HepG2 (cell line): Measurements from ENCODE around the gene IGF2BP3. TPM values are rescaled to one million over a fixed set of nuclear protein-coding genes. Genes with fewer than 3 reads are reported as not detected.

Experiments used
- ATF5 ChIP-seq: sonication (generic); formaldehyde crosslinking; IDR thresholded peaks from 2 replicates; pipeline ENCODE4 v1.4.0; 2020; ENCODE audit warnings: mild to moderate bottlenecking, low read depth, missing genetic modification reagents
- CREM ChIP-seq, 2 experiments: sonication (generic) in 1 of 2; formaldehyde crosslinking in 1 of 2; IDR thresholded peaks; 2 replicates each; pipeline versions ENCODE4 v1.4.0 to v1.6.1; 2016 to 2020; ENCODE audit warnings: antibody characterized with exemption in 1 of 2, mild to moderate bottlenecking in 1 of 2, missing genetic modification reagents in 1 of 2
- DNMT1 ChIP-seq: sonication (generic); formaldehyde crosslinking; IDR thresholded peaks from 2 replicates; pipeline ENCODE4 v1.5.1; 2020; ENCODE audit warnings: mild to moderate bottlenecking, missing genetic modification reagents
- ELF1 ChIP-seq: sonication (generic); formaldehyde crosslinking; IDR thresholded peaks from 2 replicates; pipeline ENCODE4 v1.4.0; 2020; ENCODE audit warnings: missing genetic modification reagents
- FOXM1 ChIP-seq: sonication (generic); formaldehyde crosslinking; IDR thresholded peaks from 2 replicates; pipeline ENCODE4 v1.5.0; 2020; ENCODE audit warnings: missing genetic modification reagents
- FOXP1 ChIP-seq, 2 experiments: fragments of 450-650 bp in 1 of 2; IDR thresholded peaks; 2 replicates each; pipeline ENCODE4 v1.6.1; 2017 to 2018; ENCODE audit warnings: antibody characterized with exemption in 1 of 2
- GTF3A ChIP-seq: sonication (generic); formaldehyde crosslinking; conservative IDR thresholded peaks from 2 replicates; pipeline ENCODE4 v1.4.0; 2020; ENCODE audit warnings: mild to moderate bottlenecking, missing genetic modification reagents
- HOXA9 ChIP-seq: sonication (generic); formaldehyde crosslinking; IDR thresholded peaks from 2 replicates; pipeline ENCODE4 v1.8.1; 2022; ENCODE audit warnings: missing genetic modification reagents, mild to moderate bottlenecking, moderate library complexity, borderline replicate concordance
- KAT2B ChIP-seq: fragments of 150-350 bp; IDR thresholded peaks from 2 replicates; pipeline ENCODE4 v1.6.1; 2014; ENCODE audit warnings: low read depth, low read length, borderline replicate concordance
- MAFF ChIP-seq: IDR thresholded peaks from 2 replicates; pipeline ENCODE4 v1.6.1; 2011; ENCODE audit warnings: low read depth, low read length, improper control_type of control experiment
- MZF1 ChIP-seq: sonication (generic); formaldehyde crosslinking; IDR thresholded peaks from 2 replicates; pipeline ENCODE4 v1.8.1; 2023; ENCODE audit warnings: mild to moderate bottlenecking, missing genetic modification reagents, borderline replicate concordance
- NFE2L2 ChIP-seq: fragments of 150-350 bp; IDR thresholded peaks from 2 replicates; pipeline ENCODE4 v1.6.1; 2014; ENCODE audit warnings: low read length
- NR3C1 ChIP-seq: sonication (generic); formaldehyde crosslinking; IDR thresholded peaks from 2 replicates; pipeline ENCODE4 v1.4.0; 2020; ENCODE audit warnings: missing genetic modification reagents
- PAX8 ChIP-seq: sonication (generic); formaldehyde crosslinking; IDR thresholded peaks from 2 replicates; pipeline ENCODE4 v1.8.0; 2022; ENCODE audit warnings: mild to moderate bottlenecking, missing genetic modification reagents, borderline replicate concordance
- RFX1 ChIP-seq: fragments of 450-650 bp; IDR thresholded peaks from 2 replicates; pipeline ENCODE4 v1.6.1; 2017
- U2AF2 ChIP-seq: fragments of 200-400 bp; formaldehyde crosslinking; IDR thresholded peaks from 2 replicates; pipeline ENCODE4 v1.6.1; 2017; ENCODE audit warnings: low read depth, mild to moderate bottlenecking, low read length
- YY1 ChIP-seq: IDR thresholded peaks from 2 replicates; pipeline ENCODE4 v1.6.1; 2011; ENCODE audit warnings: low read length, low read depth, moderate library complexity, mild to moderate bottlenecking; ENCODE audit not compliant: insufficient read depth, insufficient replicate concordance
- ZBTB49 ChIP-seq: sonication (generic); formaldehyde crosslinking; IDR thresholded peaks from 2 replicates; pipeline ENCODE4 v1.4.0; 2020; ENCODE audit warnings: missing genetic modification reagents, borderline replicate concordance
- ZBTB8A ChIP-seq: sonication (generic); formaldehyde crosslinking; IDR thresholded peaks from 2 replicates; pipeline ENCODE4 v1.4.0; 2020; ENCODE audit warnings: mild to moderate bottlenecking, low read depth, missing genetic modification reagents, borderline replicate concordance
- ZFP90 ChIP-seq: sonication (generic); formaldehyde crosslinking; IDR thresholded peaks from 2 replicates; pipeline ENCODE4 v1.8.0; 2022; ENCODE audit warnings: missing genetic modification reagents, mild to moderate bottlenecking, inconsistent platforms, borderline replicate concordance
- ZNF317 ChIP-seq: sonication (generic); formaldehyde crosslinking; IDR thresholded peaks from 2 replicates; pipeline ENCODE4 v1.5.0; 2020; ENCODE audit warnings: mild to moderate bottlenecking, missing genetic modification reagents
- ZNF362 ChIP-seq: sonication (generic); formaldehyde crosslinking; IDR thresholded peaks from 2 replicates; pipeline ENCODE4 v1.4.0; 2020; ENCODE audit warnings: missing genetic modification reagents, mild to moderate bottlenecking, borderline replicate concordance
- ZNF670 ChIP-seq: sonication (generic); formaldehyde crosslinking; IDR thresholded peaks from 2 replicates; pipeline ENCODE4 v1.8.0; 2022; ENCODE audit warnings: mild to moderate bottlenecking, missing genetic modification reagents, borderline replicate concordance
- ZSCAN9 ChIP-seq: IDR thresholded peaks from 2 replicates; pipeline ENCODE4 v1.6.1; 2016; ENCODE audit warnings: borderline replicate concordance
- polyA plus RNA-seq, 8 experiments: library from polyadenylated mRNA; depleted of rRNA in 3 of 8; stranded (reverse) in 7 of 8; unstranded in 1 of 8; fragments of >200 nt; fragmentation: Illumina TruSeq in 4 of 8; extraction: Trizol in 4 of 8; gene quantifications; 2 replicates each; pipeline versions ENCODE4 v1.2.1 to v1.2.3, GENCODE V29; 2011 to 2016; ENCODE audit warnings: low read depth in 4 of 8, missing spikeins in 1 of 8, mixed read lengths in 1 of 8; ENCODE audit not compliant: insufficient read depth in 1 of 8
- total RNA-seq, 5 experiments: library from RNA; depleted of rRNA; stranded (reverse); fragments of >200 nt; fragmentation: Illumina TruSeq; extraction: Trizol; gene quantifications; 2 replicates each; pipeline ENCODE4 v1.2.3, GENCODE V29; 2016; ENCODE audit warnings: low read depth in 1 of 5
- TF ChIP-seq, protein P1 (sequence below): sonication (generic); formaldehyde crosslinking; IDR thresholded peaks from 2 replicates; pipeline ENCODE4 v1.9.0; 2021; ENCODE audit warnings: missing genetic modification reagents, mild to moderate bottlenecking, borderline replicate concordance

The IGF2BP3 gene
- total and polyA plus RNA-seq, 2 of the 13 experiments (the other 11 are each of a cell fraction or from before 2014, with no cell fraction given), result 37.7 to 39.5 TPM

DNA sequence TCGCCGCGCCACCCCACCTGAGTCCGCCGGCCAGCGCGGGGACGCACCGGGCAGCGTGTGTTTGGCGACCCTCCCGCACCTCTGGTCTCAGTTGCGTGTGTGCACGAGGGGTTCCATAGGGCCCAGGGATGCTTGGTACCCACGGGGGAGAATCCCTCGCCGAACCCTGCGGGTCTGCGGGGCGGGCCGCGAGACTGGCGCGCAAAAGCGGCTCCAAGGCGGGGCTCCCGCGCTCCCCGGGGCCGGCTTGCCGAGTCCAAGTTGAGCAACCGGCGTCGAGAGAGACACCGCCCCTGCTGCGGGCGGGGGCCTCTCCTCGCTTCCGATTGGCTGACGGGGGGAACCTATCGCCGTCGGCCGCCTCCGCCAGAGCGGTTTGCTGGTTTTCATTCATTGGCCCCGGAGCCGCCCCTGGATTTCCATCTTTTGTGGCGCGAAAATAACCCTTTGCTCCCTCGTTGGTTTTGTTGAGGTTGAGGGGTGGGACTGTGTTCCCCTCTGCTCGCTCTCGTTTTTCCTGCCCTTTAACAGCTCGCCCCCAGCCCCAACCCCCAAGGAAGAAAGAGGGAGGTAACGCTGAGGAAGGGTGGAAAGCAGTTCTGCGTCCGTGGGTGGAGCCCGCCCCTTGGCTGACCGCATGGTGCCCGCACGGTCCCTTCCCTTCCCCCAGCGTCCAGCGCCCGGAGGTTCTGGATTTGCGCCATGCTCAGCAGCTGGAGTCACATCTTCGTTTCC is 4.0 kb upstream of the IGF2BP3 start (continued):
- TF ChIP-seq DNMT1 (CRISPR knock-in tag) (0 out of 2 replicates have a peak, but pooled peaks have one; percentile 59), NR3C1 (CRISPR knock-in tag) (no peak), ZBTB8A (CRISPR knock-in tag) (no peak), CREM (IDR thresholded peaks at IDR 0.05) (no peak; the same call in none of the 2 replicates), CREM (CRISPR knock-in tag; IDR thresholded peaks at IDR 0.05) (no peak), ZNF670 (0 out of 2 replicates have a peak, but pooled peaks have one; percentile 69), RFX1 (no peak), FOXM1 (CRISPR knock-in tag) (no peak; the same call in 1 of the 2 replicates), ZNF317 (CRISPR knock-in tag) (peak; percentile 50), ATF5 (CRISPR knock-in tag) (0 out of 2 replicates have a peak, but pooled peaks have one; percentile 63), ZNF362 (CRISPR knock-in tag) (peak; percentile 48; the same call in 1 of the 2 replicates), FOXP1 (IDR thresholded peaks at IDR 0.05) (no peak), FOXP1 (CRISPR knock-in tag; IDR thresholded peaks at IDR 0.05) (no peak), YY1 (peak; percentile 60), PAX8 (no peak; the same call in 1 of the 2 replicates), U2AF2 (no peak), MAFF (no peak), MZF1 (CRISPR knock-in tag) (no peak), HOXA9 (CRISPR knock-in tag) (peak; percentile 83), ELF1 (CRISPR knock-in tag) (no peak), ZSCAN9 (CRISPR knock-in tag) (no peak; the same call in 1 of the 2 replicates), NFE2L2 (no peak), ZBTB49 (CRISPR knock-in tag) (no peak), GTF3A (CRISPR knock-in tag) (no peak), ZFP90 (CRISPR knock-in tag) (peak; percentile 71; the same call in 1 of the 2 replicates), KAT2B (no peak)
- TF ChIP-seq, protein P1, sequence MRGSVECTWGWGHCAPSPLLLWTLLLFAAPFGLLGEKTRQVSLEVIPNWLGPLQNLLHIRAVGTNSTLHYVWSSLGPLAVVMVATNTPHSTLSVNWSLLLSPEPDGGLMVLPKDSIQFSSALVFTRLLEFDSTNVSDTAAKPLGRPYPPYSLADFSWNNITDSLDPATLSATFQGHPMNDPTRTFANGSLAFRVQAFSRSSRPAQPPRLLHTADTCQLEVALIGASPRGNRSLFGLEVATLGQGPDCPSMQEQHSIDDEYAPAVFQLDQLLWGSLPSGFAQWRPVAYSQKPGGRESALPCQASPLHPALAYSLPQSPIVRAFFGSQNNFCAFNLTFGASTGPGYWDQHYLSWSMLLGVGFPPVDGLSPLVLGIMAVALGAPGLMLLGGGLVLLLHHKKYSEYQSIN (CRISPR knock-in tag), result no peak
